HG03354 (cell line): Measurements from ENCODE around the gene PTPN11.
"Not testable (repeated sequence)": the region's sequence is repeated elsewhere in the genome, so short reads cannot be mapped to it uniquely, and the experiment has no call there.

Experiments
- ATAC-seq: cut with Tn5 transposase; IDR thresholded peaks from one replicate; pipeline ENCODE4 v1.9.1; 2021; ENCODE audit warnings: mild to moderate bottlenecking; ENCODE audit not compliant: unreplicated experiment, poor library complexity, severe bottlenecking

Gene PTPN11

DNA sequence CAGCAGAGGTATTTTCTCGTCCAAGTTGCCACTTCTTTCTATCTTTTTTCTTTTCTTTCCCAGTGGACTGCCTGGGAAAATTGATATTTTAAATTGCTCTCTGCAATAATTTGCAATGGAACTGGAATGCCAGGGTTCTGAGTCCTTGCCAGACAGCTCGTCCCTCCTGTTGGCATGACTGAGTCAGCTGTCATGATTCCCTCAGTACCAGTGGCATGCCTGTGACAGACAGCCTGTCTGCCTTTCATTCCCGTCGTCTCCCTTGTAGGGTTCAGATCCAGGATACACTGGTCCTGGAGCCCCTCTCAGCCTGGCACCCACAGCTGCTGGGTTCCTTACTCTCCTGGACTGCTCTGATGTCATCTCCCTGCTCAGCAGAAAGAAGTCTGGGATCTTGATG is 84.8 kb downstream of the PTPN11 start:
- ATAC-seq, result no peak

DNA sequence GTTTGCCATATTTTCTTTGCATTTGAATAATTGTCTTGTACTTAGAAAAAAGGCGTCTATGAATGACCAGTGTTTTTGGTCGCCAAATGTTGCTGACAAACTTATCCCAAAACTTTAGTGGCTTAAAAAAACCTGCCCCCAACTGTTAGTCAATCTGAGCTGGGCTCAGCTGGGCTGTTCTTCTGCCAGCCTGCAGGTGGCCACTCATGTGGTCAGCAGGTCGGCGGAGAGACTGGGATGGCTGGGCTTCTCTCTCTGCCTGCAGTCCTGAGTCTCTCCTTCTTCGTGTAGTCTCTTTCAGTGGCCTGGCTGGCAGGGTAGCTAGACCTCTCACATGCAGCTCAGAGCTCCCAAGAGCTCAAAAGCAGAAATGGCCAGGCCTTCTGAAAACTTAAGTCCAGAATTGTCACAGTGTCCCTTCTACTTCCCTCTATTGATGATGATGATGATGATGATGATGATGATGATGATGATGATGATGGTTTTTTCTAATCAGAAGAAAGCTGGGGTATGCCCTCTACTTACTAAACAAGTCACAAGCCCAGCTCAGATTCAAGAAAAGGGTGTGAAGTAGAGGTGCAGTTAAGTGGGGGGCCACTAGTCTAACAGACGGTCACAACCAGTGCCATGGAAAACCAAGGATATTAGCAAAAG is 87.9 kb downstream of the PTPN11 start:
- ATAC-seq, result no peak

GRCh38 chr12:112513471-112513870 is 94.7 kb downstream of the PTPN11 start:
- ATAC-seq, result no peak

- no peak for ATAC-seq
These were observed 95.7 kb downstream of the PTPN11 start for GRCh38 chr12:112514456-112514855.

DNA sequence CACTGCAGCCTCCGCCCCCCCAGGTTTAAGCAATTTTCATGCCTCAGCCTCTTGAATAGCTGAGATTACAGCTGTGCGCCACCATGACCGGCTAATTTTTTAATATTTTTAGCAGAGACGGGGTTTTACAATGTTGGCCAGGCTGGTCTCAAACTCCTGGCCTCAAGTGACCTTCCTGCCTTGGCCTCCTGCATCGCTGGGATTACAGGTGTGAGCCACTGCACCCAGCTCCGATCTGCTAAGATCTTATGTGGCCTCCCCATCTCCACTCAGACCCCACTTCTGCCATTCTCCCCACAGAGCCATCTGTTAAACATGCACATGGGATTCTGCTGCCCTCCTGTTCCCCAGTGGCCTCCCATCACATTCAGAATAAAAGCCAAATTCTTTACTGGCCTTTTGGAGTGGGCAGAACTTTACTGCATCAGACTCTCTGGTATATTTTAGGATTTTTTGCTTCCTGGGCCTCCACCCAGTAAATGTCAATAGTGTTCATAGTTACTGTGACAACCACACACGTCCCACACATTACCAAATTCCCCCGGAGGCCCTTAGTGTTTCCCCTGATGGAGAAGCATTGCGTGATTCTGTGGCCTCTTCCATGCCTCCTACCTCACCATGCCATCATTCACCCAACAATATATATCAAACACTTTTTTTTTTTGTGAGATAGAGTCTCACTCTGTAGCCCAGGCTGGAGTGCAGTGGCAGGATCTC is 96.3 kb downstream of the PTPN11 start:
- no peak for ATAC-seq

GRCh38 chr12:112515868-112516267 is 97.1 kb downstream of the PTPN11 start:
- no peak for ATAC-seq

DNA sequence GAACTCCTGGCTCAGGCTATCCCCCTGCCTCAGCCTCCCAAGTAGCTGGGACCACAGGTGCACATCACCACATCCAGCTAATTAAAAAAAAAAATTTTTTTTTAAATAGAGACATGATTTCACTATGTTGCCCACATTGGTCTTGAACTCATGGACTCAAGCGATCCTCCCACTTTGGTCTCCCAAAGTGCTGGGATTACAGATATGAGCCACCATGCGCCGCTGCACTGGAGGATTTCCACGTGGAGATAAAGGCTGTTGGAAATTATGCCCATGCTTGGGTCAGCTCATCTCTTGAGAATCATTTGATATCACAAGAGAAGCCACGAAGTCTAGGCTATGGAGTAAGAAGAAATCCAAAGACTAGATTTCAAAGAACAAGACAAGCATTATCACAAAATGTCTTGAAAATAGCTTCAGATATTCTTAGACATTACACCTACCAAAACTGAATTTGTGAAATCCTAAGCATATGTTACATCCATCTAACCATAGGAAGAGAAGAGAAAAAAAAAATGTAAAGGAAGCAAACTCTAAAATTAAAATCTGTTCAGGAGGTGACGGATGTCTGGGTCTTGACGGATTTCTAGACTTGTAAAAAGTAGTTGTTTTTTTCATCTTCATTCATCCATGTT is 99.1 kb downstream of the PTPN11 start:
- no peak for ATAC-seq

GRCh38 chr12:112518365-112518735 is 99.6 kb downstream of the PTPN11 start:
- ATAC-seq, result no peak

DNA sequence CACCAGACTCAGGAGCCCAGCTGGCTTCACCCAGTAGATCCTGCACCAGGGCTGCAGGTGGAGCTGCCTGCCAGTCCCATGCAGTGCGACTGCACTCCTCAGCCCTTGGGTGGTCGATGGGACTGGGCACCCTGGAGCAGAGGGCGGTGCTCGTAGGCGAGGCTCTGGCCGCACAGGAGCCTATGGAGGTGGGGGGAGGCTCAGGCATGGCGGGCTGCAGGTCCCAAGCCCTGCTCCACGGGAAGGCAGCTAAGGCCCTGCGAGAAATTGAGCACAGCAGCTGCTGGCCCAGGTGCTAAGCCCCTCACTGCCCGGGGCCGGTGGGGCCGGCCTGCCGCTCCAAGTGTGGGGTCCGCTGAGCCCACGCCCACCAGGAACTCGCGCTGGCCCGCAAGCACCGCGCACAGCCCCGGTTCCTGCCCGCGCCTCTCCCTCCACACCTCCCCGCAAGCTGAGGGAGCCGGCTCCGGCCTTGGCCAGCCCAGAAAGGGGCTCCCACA is 101.1 kb downstream of the PTPN11 start:
- ATAC-seq, result not testable (repeated sequence)

GRCh38 chr12:112523856-112524255 is 105.1 kb downstream of the PTPN11 start:
- ATAC-seq, result no peak

- no peak for ATAC-seq
These were observed 105.5 kb downstream of the PTPN11 start for GRCh38 chr12:112524269-112524668.

GRCh38 chr12:112524676-112525425 is 106.1 kb downstream of the PTPN11 start:
- no peak for ATAC-seq

DNA sequence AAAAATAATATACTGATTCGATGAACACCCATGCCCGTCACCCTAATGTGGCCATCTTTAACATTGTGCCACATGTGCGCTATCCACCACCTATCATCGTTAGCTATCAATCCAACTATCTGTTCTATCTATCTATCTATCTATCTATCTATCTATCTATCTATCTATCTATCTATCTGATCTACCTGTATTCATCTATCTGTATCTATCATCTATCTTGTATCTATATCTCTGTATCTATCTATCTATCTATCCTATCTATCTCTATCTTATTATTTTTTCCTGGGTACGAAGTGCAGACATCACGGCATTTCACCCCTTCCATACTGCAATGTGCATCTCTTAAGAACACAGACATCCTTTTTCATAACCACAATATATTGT is 106.7 kb downstream of the PTPN11 start:
- ATAC-seq, result no peak

- ATAC-seq, result no peak
These were observed 108.3 kb downstream of the PTPN11 start for GRCh38 chr12:112527082-112527481.

GRCh38 chr12:112527501-112527900 is 108.8 kb downstream of the PTPN11 start:
- ATAC-seq, result no peak

DNA sequence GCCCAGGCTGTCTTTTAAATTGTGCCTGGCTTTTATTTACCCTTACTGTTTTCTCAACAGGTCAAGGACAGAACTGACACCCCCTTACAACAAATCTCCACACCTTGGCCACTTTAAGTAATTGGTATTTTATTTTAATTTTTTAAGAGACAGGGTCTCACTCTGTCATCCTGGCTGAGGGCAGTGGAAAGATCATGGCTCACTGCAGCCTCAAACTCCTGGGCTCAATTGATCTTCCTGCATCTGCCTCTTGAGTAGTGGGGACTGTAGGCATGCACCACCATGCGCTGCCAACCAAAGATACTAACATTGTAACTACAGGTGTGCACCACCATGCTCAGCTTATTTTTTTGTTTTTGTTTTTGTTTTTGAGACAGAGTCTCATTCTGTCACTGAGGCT is 109.8 kb downstream of the PTPN11 start:
- ATAC-seq, result no peak

GRCh38 chr12:112530941-112531340 is 112.2 kb downstream of the PTPN11 start:
- ATAC-seq, result no peak

GRCh38 chr12:112532106-112532505 is 113.4 kb downstream of the PTPN11 start:
- no peak for ATAC-seq

DNA sequence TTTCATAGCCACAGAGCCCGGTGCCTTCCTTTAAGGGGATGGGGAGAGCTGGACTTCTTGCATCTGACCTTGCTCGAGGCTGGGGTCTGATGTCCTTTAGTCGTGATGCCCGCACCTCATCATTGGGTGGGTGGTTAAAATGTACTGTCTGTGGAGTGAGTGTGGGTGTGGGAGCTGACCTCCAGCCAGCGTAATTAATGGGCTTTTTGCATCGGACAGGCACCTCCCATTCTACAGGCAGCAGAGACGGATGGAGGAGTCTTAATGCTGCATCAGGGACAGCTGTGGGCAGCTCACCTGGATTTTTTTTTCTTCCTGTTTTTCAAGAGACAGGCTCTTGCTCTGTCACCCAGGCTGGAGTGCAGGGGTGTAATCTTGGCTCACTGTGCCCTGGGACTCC is 114.8 kb downstream of the PTPN11 start:
- ATAC-seq, result no peak

- ATAC-seq, result no peak
These were observed 116.3 kb downstream of the PTPN11 start for GRCh38 chr12:112535017-112535416.
